Caki2 (cell line): Measurements from ENCODE around the gene CASP10. TPM values are rescaled to one million over a fixed set of nuclear protein-coding genes. Genes with fewer than 3 reads are reported as not detected.
A peak's percentile ranks its signal among the peaks of the same experiment; 100 is the strongest.

Source experiments
- DNase-seq: peaks from one replicate; pipeline ENCODE4 v3.0.0-alpha.2; 2015; ENCODE audit warnings: low read depth
- in situ Hi-C: cut with HindIII; loops from 2 replicates; pipeline ENCODE4 v1.10.0; 2016; ENCODE audit warnings: low sequenced_read_pairs, low pct_unique_long_range_greater_than_20kb, mixed read lengths
- total RNA-seq: library from RNA; depleted of rRNA; stranded (reverse); fragments of >200 nt; shearing (Covaris generic); gene quantifications from 2 replicates; pipeline ENCODE4 v1.2.3, GENCODE V29; 2014; ENCODE audit warnings: low replicate concordance

The CASP10 gene
- total RNA-seq, 1 experiment from 2014 or later: 7.3 TPM

GRCh38 chr2:201242571-201243277 lies 59.8 kb downstream of the CASP10 start:
- no peak for DNase-seq
- in situ Hi-C loops: no loop called here

- no peak for DNase-seq
- in situ Hi-C loops: no loop called here
Measured at GRCh38 chr2:201244829-201245228, 61.9 kb downstream of the CASP10 start.

GRCh38 chr2:201246280-201246679 lies 63.3 kb downstream of the CASP10 start:
- DNase-seq: no peak
- in situ Hi-C loops: no loop called here

GRCh38 chr2:201248288-201248844 lies 65.4 kb downstream of the CASP10 start:
- DNase-seq: no peak
- in situ Hi-C loops: no loop called here

- in situ Hi-C loops: no loop called here
Measured at GRCh38 chr2:201249889-201250288, 66.9 kb downstream of the CASP10 start.

GRCh38 chr2:201250741-201251140 lies 67.8 kb downstream of the CASP10 start:
- in situ Hi-C loops: no loop called here
- DNase-seq: no peak

More at GRCh38 chr2:201249889-201250288, 66.9 kb downstream of the CASP10 start:
- no peak for DNase-seq

GRCh38 chr2:201254081-201254730 lies 71.3 kb downstream of the CASP10 start:
- peak; percentile 92 for DNase-seq
- in situ Hi-C loops: no loop called here

- in situ Hi-C loops: no loop called here
- no peak for DNase-seq
Measured at GRCh38 chr2:201255408-201256033, 72.6 kb downstream of the CASP10 start.

- DNase-seq: no peak
- in situ Hi-C loops: no loop called here
Measured at GRCh38 chr2:201256082-201256481, 73.1 kb downstream of the CASP10 start.

- in situ Hi-C loops: no loop called here
- peak; percentile 86 for DNase-seq
Measured at GRCh38 chr2:201257381-201257955, 74.5 kb downstream of the CASP10 start.

GRCh38 chr2:201257956-201258665 lies 75.2 kb downstream of the CASP10 start:
- in situ Hi-C loops: no loop called here
- peak; percentile 97 for DNase-seq

GRCh38 chr2:201258666-201259615 lies 76.0 kb downstream of the CASP10 start:
- peak; percentile 35 for DNase-seq
- in situ Hi-C loops: no loop called here

GRCh38 chr2:201260302-201260800 lies 77.4 kb downstream of the CASP10 start, which contains the start of gene CASP8:
Gene CASP8, plus strand, starts transcription at chr2:201260536. Its CDS starts 5,951 bp downstream, at chr2:201266487.
- in situ Hi-C loops: no loop called here
- DNase-seq: peak; percentile 26

GRCh38 chr2:201261471-201261870 lies 78.5 kb downstream of the CASP10 start:
- DNase-seq: no peak
- in situ Hi-C loops: no loop called here

- DNase-seq: no peak
- in situ Hi-C loops: no loop called here
Measured at GRCh38 chr2:201261906-201262305, 79.0 kb downstream of the CASP10 start.

GRCh38 chr2:201262718-201263117 lies 79.8 kb downstream of the CASP10 start:
- no peak for DNase-seq
- in situ Hi-C loops: no loop called here

- in situ Hi-C loops: no loop called here
- no peak for DNase-seq
Measured at GRCh38 chr2:201263779-201264178, 80.8 kb downstream of the CASP10 start.
